Measurements from ENCODE around the gene SLC24A1.

The SLC24A1 gene

DNA sequence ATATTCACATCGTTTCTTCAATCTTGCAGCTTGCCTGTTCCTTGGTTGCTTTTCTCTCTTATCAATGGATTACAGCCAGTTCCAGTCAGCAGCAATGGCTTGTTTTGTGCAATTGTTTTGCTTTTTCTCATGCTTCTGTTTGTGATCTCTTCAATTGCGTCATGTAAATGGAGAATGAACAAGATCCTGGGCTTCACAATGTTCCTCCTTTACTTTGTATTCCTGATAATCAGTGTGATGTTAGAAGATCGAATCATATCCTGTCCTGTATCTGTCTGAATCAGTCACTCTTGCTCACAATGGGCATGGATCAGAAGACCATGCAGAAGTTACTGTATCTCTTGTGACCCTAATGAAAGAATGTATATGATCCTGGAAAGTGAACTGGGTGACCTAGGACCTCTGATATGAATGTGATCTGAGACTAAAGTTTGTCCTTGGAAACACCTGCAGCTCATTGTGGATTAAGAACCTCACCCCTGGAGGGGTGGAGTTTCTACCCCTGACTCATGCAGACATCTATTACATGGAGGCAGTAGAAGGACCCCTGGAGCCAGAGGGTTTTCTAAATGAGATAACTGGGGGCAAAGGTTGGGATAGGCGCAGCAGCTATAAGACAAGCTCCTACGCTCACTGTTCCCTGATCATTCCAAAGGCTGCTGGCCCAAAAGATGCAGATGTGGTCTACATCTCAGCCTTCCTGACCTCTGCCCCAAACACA, 32.2 kb downstream of the SLC24A1 start:
- TF ChIP-seq, protein P1, sequence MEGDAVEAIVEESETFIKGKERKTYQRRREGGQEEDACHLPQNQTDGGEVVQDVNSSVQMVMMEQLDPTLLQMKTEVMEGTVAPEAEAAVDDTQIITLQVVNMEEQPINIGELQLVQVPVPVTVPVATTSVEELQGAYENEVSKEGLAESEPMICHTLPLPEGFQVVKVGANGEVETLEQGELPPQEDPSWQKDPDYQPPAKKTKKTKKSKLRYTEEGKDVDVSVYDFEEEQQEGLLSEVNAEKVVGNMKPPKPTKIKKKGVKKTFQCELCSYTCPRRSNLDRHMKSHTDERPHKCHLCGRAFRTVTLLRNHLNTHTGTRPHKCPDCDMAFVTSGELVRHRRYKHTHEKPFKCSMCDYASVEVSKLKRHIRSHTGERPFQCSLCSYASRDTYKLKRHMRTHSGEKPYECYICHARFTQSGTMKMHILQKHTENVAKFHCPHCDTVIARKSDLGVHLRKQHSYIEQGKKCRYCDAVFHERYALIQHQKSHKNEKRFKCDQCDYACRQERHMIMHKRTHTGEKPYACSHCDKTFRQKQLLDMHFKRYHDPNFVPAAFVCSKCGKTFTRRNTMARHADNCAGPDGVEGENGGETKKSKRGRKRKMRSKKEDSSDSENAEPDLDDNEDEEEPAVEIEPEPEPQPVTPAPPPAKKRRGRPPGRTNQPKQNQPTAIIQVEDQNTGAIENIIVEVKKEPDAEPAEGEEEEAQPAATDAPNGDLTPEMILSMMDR (IDR thresholded peaks at IDR 0.05), result no peak
- no peak for TF ChIP-seq ZFX (IDR thresholded peaks at IDR 0.05; ENCODE audit: borderline replicate concordance)
- no peak overlapping the region for H3K27ac ChIP-seq

DNA sequence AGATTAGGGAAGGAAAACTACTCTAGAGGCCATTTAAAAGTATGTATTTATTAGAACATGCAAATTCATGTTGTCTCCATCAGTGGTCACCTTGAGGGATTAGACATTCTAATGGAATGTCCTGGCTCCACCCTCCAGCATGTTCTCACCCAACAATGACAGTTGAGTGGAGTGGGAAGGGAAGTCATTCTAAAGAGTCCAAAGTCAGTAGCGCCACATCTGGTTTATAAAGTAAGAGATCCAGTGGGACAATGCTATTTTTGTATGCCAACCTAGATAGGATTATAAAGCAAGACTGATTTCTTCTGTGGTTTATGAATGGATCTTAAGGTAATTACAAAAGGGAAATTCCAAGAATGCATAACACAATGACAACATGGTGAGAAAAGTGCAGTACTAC, 33.3 kb downstream of the SLC24A1 start:
- H3K27ac ChIP-seq, result no peak overlapping the region
- TF ChIP-seq, protein P1 (IDR thresholded peaks at IDR 0.05), result no peak
- TF ChIP-seq ZFX (IDR thresholded peaks at IDR 0.05; ENCODE audit: borderline replicate concordance), result no peak

DNA sequence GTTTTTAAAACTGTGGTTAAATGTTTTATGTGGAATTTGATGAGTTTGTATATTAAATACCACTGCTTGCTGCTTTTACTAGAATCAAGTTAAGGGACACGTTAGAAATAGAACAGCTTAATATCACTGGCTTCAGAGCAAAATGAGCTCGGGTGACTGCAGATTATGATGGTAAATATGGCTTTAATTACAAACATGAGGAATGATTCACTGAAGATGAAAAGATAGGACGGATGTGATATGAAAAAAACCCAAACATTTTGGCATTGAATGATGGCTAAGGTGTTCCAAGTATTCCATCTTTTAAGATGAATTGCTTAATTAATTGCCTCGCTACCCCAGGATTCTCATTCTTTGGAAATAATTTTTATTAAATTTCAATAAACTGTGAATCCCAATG, 33.7 kb downstream of the SLC24A1 start:
- no peak overlapping the region for H3K27ac ChIP-seq
- TF ChIP-seq, protein P1 (IDR thresholded peaks at IDR 0.05), result no peak
- TF ChIP-seq ZFX (IDR thresholded peaks at IDR 0.05; ENCODE audit: borderline replicate concordance), result no peak

DNA sequence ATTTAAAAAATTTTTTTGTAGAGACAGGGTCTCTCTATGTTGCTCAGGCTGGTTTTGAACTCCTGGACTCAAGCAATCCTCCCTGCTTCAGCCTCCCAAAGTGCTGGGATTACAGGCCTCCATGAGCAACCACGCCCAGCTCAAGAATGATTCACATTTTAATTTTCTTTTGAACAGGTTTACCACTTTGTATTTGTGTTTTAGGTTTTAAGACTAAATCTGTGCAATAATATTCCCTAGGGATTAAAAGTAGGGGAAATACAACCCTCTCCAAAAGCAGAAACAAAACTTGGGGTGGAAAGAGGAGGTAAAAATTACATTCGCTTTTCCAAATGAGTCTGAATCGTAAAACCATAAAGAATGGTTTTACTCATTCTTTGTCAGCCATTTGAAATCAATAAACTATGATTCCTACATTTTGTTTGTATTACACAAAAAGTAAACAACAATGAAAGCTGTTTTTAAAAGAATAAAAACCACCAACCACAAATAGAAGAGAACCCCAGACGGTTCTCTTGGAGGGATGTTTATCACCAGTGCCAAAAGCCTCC, 37.8 kb downstream of the SLC24A1 start:
- TF ChIP-seq ZFX (IDR thresholded peaks at IDR 0.05; ENCODE audit: borderline replicate concordance), result no peak
- TF ChIP-seq, protein P1 (IDR thresholded peaks at IDR 0.05), result no peak
- no peak overlapping the region for H3K27ac ChIP-seq

DNA sequence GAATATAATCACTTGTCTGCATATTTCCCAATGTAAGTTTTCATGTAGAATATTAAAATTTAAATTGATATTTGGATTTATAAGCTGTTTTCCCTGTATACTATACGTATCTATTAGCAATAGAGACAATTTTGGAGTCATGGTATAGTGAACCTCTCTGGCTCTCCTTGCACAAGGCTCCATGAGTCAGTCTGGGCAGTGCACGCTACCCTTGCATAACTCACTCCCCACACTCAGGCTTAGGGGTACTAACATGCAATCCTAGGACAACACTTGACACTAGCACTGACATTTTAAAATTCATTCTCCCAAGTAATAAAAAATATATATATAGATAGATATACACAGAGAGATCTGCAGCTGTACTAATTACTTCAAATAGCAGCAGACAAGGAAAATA, 39.2 kb downstream of the SLC24A1 start:
- no peak for TF ChIP-seq ZFX (IDR thresholded peaks at IDR 0.05; ENCODE audit: borderline replicate concordance)
- TF ChIP-seq, protein P1 (IDR thresholded peaks at IDR 0.05), result no peak
- no peak overlapping the region for H3K27ac ChIP-seq

DNA sequence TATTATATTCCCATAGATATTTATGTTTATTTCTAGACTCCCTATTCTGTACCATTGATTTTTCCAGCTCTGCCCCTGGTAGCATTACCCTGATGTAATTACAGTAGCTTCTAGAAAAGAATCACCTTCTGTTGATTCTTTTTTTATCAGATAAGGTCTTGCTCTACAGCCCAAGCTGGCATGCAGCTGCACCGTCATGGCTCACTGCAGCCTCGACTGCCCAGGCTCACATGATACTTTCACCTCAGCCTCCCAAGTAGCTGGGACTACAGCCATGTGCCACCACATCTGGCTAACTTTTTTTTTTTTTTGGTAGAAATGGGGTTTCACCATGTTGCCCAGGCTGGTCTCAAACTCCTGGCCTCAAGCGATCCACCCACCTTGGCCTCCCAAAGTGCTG, 41.8 kb downstream of the SLC24A1 start:
- no peak overlapping the region for H3K27ac ChIP-seq
- TF ChIP-seq ZFX (IDR thresholded peaks at IDR 0.05; ENCODE audit: borderline replicate concordance), result no peak
- TF ChIP-seq, protein P1 (IDR thresholded peaks at IDR 0.05), result no peak

DNA sequence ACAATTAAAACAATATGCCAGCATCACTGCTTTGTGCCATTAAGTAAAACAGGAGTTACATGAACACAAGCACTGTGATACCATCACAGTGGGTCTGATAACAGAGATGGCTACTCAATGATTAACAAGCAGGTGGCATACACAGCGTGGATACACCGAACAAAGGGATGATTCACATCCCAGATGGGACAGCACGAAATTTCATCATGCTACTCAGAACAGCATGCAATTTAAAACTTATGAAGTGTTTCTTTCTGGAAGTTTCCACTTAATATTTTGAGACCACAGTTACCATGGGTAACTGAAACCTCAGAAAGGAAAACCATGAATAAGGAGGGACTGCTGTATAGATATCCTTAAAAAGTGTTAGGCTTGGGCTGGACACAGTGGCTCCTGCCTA, 44.5 kb downstream of the SLC24A1 start:
- TF ChIP-seq ZFX (IDR thresholded peaks at IDR 0.05; ENCODE audit: borderline replicate concordance), result no peak
- TF ChIP-seq, protein P1 (IDR thresholded peaks at IDR 0.05), result no peak
- no peak overlapping the region for H3K27ac ChIP-seq

Data from 22Rv1 (cell line).